ENCODE results near the gene AMBRA1. TPM values are rescaled to one million over a fixed set of nuclear protein-coding genes. Genes with fewer than 3 reads are reported as not detected.

Gene AMBRA1
- total RNA-seq, 2 donors from 2014 or later: 56.2 to 60.7 TPM

DNA sequence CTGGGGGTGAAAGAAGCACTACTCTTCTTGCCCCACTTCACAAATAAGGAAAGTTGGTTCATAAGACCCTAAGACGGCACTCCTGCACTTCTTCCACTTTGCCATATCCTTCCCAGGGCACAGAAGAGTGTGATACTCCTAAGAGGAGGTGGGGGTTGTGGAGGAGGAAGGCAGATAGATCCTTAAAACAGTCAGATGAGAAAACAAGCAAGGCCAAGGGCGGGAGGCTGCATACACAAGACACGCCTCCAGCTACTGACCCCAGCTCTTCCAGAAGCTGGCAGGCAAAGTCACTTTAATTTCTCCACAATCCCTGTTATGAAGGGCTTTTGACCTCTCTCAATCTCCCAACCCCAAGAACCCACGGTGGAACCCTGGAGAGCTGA is 200.6 kb downstream of the AMBRA1 start:
- 72% methylated on average over 4 of the region's 4 CpGs for WGBS
- TF ChIP-seq, protein P1, sequence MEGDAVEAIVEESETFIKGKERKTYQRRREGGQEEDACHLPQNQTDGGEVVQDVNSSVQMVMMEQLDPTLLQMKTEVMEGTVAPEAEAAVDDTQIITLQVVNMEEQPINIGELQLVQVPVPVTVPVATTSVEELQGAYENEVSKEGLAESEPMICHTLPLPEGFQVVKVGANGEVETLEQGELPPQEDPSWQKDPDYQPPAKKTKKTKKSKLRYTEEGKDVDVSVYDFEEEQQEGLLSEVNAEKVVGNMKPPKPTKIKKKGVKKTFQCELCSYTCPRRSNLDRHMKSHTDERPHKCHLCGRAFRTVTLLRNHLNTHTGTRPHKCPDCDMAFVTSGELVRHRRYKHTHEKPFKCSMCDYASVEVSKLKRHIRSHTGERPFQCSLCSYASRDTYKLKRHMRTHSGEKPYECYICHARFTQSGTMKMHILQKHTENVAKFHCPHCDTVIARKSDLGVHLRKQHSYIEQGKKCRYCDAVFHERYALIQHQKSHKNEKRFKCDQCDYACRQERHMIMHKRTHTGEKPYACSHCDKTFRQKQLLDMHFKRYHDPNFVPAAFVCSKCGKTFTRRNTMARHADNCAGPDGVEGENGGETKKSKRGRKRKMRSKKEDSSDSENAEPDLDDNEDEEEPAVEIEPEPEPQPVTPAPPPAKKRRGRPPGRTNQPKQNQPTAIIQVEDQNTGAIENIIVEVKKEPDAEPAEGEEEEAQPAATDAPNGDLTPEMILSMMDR (IDR thresholded peaks at IDR 0.05): no peak
- TF ChIP-seq POLR2A (IDR thresholded peaks at IDR 0.05): no peak
- no peak for TF ChIP-seq POLR2AphosphoS5 (IDR thresholded peaks at IDR 0.05)
- Histone ChIP-seq H3K4me3 (no peak overlapping the region), H3K9me3 (no peaks in the 10 kb centered on the region), H3K27me3 (replicated peaks; ENCODE audit: insufficient read depth) (peaks cover 4% of the 10 kb centered on the region), H3K4me1 (replicated peaks) (peaks cover 9% of the 10 kb centered on the region), H3K36me3 (peaks cover 0 to 10% of the 10 kb centered on the region in 2 donors), H3K27ac (no peak overlapping the region)
- intact Hi-C loops (cut with DNase I): loop anchor here (5.0 kb wide), 1 partner anchor 144 kb away; no protein-coding TSS in a partner anchor
- no peak for DNase-seq (ENCODE audit: low spot score)

DNA sequence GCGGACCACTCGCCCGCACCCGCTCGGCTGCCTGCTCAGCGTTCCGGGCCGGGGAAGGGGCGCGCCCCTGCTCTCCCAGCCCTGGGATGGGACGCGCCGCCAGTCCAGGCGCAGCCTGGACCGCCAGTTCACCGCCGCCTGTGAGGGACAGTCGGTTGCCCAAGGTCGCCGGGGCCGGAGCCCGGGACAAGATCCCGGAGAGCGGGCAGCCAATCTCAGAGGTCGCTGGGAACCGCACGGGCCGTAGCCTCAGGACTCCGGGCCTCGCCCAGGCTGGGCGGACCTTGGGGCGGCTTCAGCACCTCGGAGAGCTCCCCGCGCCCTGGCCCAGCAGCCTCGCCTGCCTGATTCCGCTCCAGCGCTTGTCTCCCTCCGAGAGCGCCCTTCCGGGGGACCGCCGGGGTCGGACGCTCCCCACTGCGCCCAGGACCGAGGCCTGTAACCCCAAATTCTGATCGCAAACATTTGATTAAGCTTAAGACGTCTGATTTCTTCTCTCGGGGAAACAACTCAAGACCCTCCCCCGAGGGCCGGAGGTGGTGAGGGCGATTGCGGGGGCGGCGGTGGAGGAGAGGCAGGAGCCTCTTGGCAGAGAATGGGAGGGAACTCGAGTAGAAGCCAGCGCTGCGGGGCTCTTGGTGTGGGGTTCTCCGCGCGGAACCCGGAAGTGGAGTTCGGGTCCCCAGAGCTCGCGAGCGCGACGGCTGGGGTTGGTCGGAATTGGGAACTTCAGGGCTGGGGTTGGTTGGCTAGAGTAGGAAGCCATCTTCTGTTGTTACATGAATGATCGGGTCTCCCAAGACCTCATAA is 201.2 kb downstream of the AMBRA1 start:
- no peaks in the 10 kb centered on the region for H3K9me3 ChIP-seq
- no peak overlapping the region for H3K27ac ChIP-seq
- peaks cover 6% of the 10 kb centered on the region for H3K27me3 ChIP-seq (replicated peaks; ENCODE audit: insufficient read depth)
- no peak for TF ChIP-seq POLR2A (IDR thresholded peaks at IDR 0.05)
- TF ChIP-seq, protein P1 (IDR thresholded peaks at IDR 0.05): peak in 1 of 4 experiments; percentile 13
- peak; percentile 25 for TF ChIP-seq POLR2AphosphoS5 (IDR thresholded peaks at IDR 0.05)
- WGBS: 1% methylated on average over 67 of the region's 71 CpGs
- peaks cover 0 to 5% of the 10 kb centered on the region in 2 donors for H3K36me3 ChIP-seq
- peaks cover 9% of the 10 kb centered on the region for H3K4me1 ChIP-seq (replicated peaks)
- peak overlapping the region; percentile 21 to 47 for H3K4me3 ChIP-seq
- DNase-seq (ENCODE audit: low spot score): peak; percentile 78
- intact Hi-C loops (cut with DNase I): loop anchor here (5.0 kb wide), 1 partner anchor 145 kb away; no protein-coding TSS in a partner anchor

DNA sequence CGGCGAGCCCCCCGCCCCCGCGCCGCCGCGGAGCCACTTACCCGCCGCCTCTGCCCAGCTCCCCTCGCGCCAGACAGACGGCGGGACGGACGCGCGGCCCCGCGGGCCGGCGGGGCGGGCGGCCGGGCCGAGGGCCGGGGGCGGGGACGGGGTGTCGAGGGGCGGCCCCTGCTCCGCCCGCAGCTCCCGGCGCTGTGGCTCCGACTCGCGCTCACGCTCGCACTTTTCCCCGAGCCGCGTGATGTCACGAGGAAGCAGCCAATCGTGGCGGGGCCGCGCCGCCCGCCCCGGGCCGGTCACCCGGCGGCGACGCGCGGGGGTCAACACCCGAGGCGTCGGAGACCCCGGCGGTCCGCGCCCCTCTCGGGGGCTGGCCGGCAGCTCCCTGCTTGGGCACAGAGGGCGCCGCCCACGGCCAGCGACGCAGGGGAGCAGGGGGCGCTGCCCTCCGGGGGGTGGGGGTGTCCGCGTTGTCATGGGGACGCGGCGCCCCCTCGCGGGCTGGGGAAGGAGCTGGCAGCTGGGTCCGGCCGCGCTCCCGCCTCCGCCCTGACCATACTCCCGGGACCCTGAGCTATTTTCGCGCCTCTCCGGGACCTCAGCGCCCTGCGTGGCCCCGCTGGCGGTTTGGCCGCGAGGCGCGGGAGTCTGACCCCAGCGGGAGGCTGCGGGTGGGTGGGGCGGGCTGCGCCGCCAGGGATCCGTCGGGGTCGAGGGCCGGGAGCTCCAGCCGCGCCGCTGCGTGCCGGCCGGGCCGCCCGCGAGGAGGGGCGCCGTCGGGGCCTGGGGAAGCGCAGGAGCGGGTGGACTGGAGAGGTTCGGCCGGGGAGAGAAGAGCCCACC is 202.0 kb downstream of the AMBRA1 start, which contains the start of gene CHRM4:
CHRM4 (minus strand) TSS at position 199 of the 843 bp plus-strand sequence. CDS start 5,219 bp downstream, outside the sequence.
- Histone ChIP-seq H3K4me3 (peak within 1 kb of the TSS; percentile 21 to 47), H3K4me1 (replicated peaks) (peaks cover 9% of the 10 kb centered on the region), H3K27ac (no peak within 1 kb of the TSS), H3K9me3 (no peaks in the 10 kb centered on the region), H3K36me3 (no peaks in the 10 kb centered on the region), H3K27me3 (replicated peaks; ENCODE audit: insufficient read depth) (peaks cover 6% of the 10 kb centered on the region)
- intact Hi-C loops (cut with DNase I): loop anchor here (5.0 kb wide), 1 partner anchor 146 kb away; no protein-coding TSS in a partner anchor
- DNase-seq (ENCODE audit: low spot score): no peak
- no peak for TF ChIP-seq POLR2A (IDR thresholded peaks at IDR 0.05)
- TF ChIP-seq, protein P1 (IDR thresholded peaks at IDR 0.05): peak in 2 of 4 experiments; percentile 14 to 29
- 2% methylated on average over 53 of the region's 123 CpGs for WGBS

DNA sequence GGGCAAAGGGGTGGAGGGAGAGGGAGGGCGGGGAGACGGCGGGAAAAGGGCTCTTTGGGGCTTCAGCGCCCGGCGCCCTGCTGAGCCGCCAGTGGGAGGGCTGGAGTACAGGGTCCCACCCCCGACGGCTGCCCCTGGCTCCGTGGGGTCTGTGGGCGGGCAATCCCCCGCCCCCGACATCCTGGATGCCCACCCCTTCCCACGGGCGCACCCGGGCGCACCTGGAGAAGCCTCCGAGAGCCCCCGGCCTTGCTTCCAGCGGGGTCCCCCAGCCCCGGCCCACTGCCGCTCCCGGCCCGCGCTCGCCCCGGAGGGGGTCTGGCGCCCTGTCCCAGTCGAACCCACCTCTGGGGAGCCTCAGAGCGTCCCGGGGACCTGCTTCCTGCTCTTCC is 202.6 kb downstream of the AMBRA1 start:
- Histone ChIP-seq H3K9me3 (no peaks in the 10 kb centered on the region), H3K27me3 (replicated peaks; ENCODE audit: insufficient read depth) (peaks cover 6% of the 10 kb centered on the region), H3K36me3 (no peaks in the 10 kb centered on the region), H3K4me3 (peak overlapping the region; percentile 21 to 47), H3K27ac (no peak overlapping the region), H3K4me1 (replicated peaks) (peaks cover 9% of the 10 kb centered on the region)
- no peak for DNase-seq (ENCODE audit: low spot score)
- TF ChIP-seq POLR2A (IDR thresholded peaks at IDR 0.05): no peak
- TF ChIP-seq, protein P1 (IDR thresholded peaks at IDR 0.05): no peak
- no peak for TF ChIP-seq POLR2AphosphoS5 (IDR thresholded peaks at IDR 0.05)
- intact Hi-C loops (cut with DNase I): loop anchor here (5.0 kb wide), 1 partner anchor 146 kb away; no protein-coding TSS in a partner anchor
- WGBS: 3% methylated on average over 28 of the region's 31 CpGs

All from prostate gland (tissue), 2 donors.